SU-DHL-6 (cell line): ENCODE measurements around the gene CEP41.

Experiments used
- H2AFZ ChIP-seq: fragments of 200-600 bp; sonication (generic); 2 replicates; pipeline ENCODE4 v1.6.1; 2014; ENCODE audit warnings: low read depth, mild to moderate bottlenecking, moderate library complexity, mixed read lengths, antibody characterized with exemption, low read length; ENCODE audit not compliant: severe bottlenecking
- H3F3A ChIP-seq: fragments of 200-600 bp; shearing (Covaris generic); 2 replicates; pipeline ENCODE4 v1.6.0; 2016; ENCODE audit warnings: antibody characterized with exemption, mild to moderate bottlenecking; ENCODE audit not compliant: insufficient read depth
- H3K27ac ChIP-seq: fragments of 200-600 bp; sonication (generic); 2 replicates; pipeline ENCODE4 v1.5.1; 2016; ENCODE audit warnings: low read depth, mild to moderate bottlenecking, low read length, moderate library complexity, mixed read lengths
- H3K27me3 ChIP-seq: fragments of 200-600 bp; sonication (generic), shearing (Covaris generic); 2 replicates; pipeline ENCODE4 v1.6.0; 2014; ENCODE audit warnings: mild to moderate bottlenecking, low read length
- H3K36me3 ChIP-seq: fragments of 200-600 bp; sonication (generic); 2 replicates; pipeline ENCODE4 v1.6.1; 2014; ENCODE audit warnings: mild to moderate bottlenecking, low read length, mixed read lengths
- H3K4me2 ChIP-seq: fragments of 300-600, 200-600 bp; shearing (Covaris generic), sonication (generic); 2 replicates; pipeline ENCODE4 v1.6.0; 2014; ENCODE audit warnings: low read length, low read depth, mild to moderate bottlenecking; ENCODE audit not compliant: poor library complexity, severe bottlenecking
- H3K4me3 ChIP-seq: fragments of 200-600 bp; sonication (generic); 2 replicates; pipeline ENCODE4 v1.5.1; 2014; ENCODE audit warnings: antibody characterized with exemption, low read length, mild to moderate bottlenecking, mixed read lengths; ENCODE audit not compliant: insufficient read depth, poor library complexity, severe bottlenecking
- H3K79me2 ChIP-seq: fragments of 200-600 bp; sonication (generic); 2 replicates; pipeline ENCODE4 v1.6.1; 2014; ENCODE audit warnings: mild to moderate bottlenecking, low read length, moderate library complexity; ENCODE audit not compliant: insufficient read depth
- H3K9ac ChIP-seq: fragments of 200-600 bp; sonication (generic); 2 replicates; pipeline ENCODE4 v1.7.0; 2014; ENCODE audit warnings: mild to moderate bottlenecking, low read length
- H3K9me2 ChIP-seq: fragments of 200-600 bp; sonication (generic); replicated peaks from 2 replicates; pipeline ENCODE4 v1.6.1; 2014; ENCODE audit warnings: low read length; ENCODE audit not compliant: insufficient read depth
- H3K9me3 ChIP-seq: fragments of 200-600 bp; sonication (generic); 2 replicates; pipeline ENCODE4 v1.6.1; 2014; ENCODE audit warnings: low read length, mixed read lengths; ENCODE audit not compliant: insufficient read depth
- H4K20me1 ChIP-seq: fragments of 200-600 bp; sonication (generic); 2 replicates; pipeline ENCODE4 v1.6.1; 2014; ENCODE audit warnings: low read depth, mild to moderate bottlenecking, antibody characterized with exemption, low read length, moderate library complexity, mixed read lengths
- CTCF ChIP-seq: fragments of 200-600 bp; sonication (generic); IDR thresholded peaks from one replicate; pipeline ENCODE4 v1.5.1; 2017; ENCODE audit warnings: antibody characterized with exemption, mild to moderate bottlenecking, low read length, moderate library complexity; ENCODE audit not compliant: insufficient read depth, poor library complexity, severe bottlenecking
- EZH2phosphoT487 ChIP-seq: fragments of 200-600 bp; sonication (generic), shearing (Covaris generic); conservative IDR thresholded peaks from 2 replicates; pipeline ENCODE4 v1.6.1; 2018; ENCODE audit warnings: mild to moderate bottlenecking, antibody characterized with exemption, low read length, moderate library complexity, mixed read lengths

The CEP41 gene

GRCh38 chr7:130398526-130399090, 42.2 kb downstream of the CEP41 start:
- no peak overlapping the region for H3K9ac ChIP-seq
- no peak overlapping the region for H3K27ac ChIP-seq
- H3K79me2 ChIP-seq, result no peaks in the 10 kb centered on the region
- no peaks in the 10 kb centered on the region for H4K20me1 ChIP-seq
- H3K9me3 ChIP-seq, result no peaks in the 10 kb centered on the region
- no peak overlapping the region for H2AFZ ChIP-seq
- no peak overlapping the region for H3K4me3 ChIP-seq
- no peaks in the 10 kb centered on the region for H3K27me3 ChIP-seq
- TF ChIP-seq EZH2phosphoT487 (no peak), CTCF (no peak)
- H3K36me3 ChIP-seq, result no peaks in the 10 kb centered on the region
- no peaks in the 10 kb centered on the region for H3K9me2 ChIP-seq
- H3F3A ChIP-seq, result no peaks in the 10 kb centered on the region
- H3K4me2 ChIP-seq, result no peak overlapping the region

GRCh38 chr7:130397758-130398073, 43.1 kb downstream of the CEP41 start:
- Histone ChIP-seq H3K27ac (no peak overlapping the region), H3K9me2 (no peaks in the 10 kb centered on the region), H3K36me3 (no peaks in the 10 kb centered on the region), H3F3A (no peaks in the 10 kb centered on the region), H3K9ac (no peak overlapping the region), H2AFZ (no peak overlapping the region), H3K4me2 (no peak overlapping the region), H4K20me1 (no peaks in the 10 kb centered on the region), H3K4me3 (no peak overlapping the region), H3K79me2 (no peaks in the 10 kb centered on the region), H3K27me3 (no peaks in the 10 kb centered on the region), H3K9me3 (no peaks in the 10 kb centered on the region)
- no peak for TF ChIP-seq EZH2phosphoT487
- TF ChIP-seq CTCF, result no peak

- H3K27ac ChIP-seq, result no peak overlapping the region
- no peaks in the 10 kb centered on the region for H3K27me3 ChIP-seq
- H2AFZ ChIP-seq, result no peak overlapping the region
- H3K79me2 ChIP-seq, result no peaks in the 10 kb centered on the region
- H3K36me3 ChIP-seq, result no peaks in the 10 kb centered on the region
- H4K20me1 ChIP-seq, result no peaks in the 10 kb centered on the region
- no peak overlapping the region for H3K4me2 ChIP-seq
- H3K9me3 ChIP-seq, result no peaks in the 10 kb centered on the region
- no peaks in the 10 kb centered on the region for H3K9me2 ChIP-seq
- TF ChIP-seq CTCF, result no peak
- no peak for TF ChIP-seq EZH2phosphoT487
- H3F3A ChIP-seq, result no peaks in the 10 kb centered on the region
- H3K4me3 ChIP-seq, result no peak overlapping the region
- no peak overlapping the region for H3K9ac ChIP-seq
Observed at GRCh38 chr7:130397051-130397757, 43.6 kb downstream of the CEP41 start.
